C4-2B (cell line): ENCODE data around the gene CA10.

ENCODE experiments used
- ZFX ChIP-seq: fragments of 450-650 bp; IDR thresholded peaks from 2 replicates; pipeline ENCODE4 v1.6.1; 2017
- TF ChIP-seq, protein P1 (sequence below): fragments of 450-650 bp; conservative IDR thresholded peaks from 2 replicates; pipeline ENCODE4 v1.5.1; 2017; ENCODE audit warnings: mild to moderate bottlenecking

DNA sequence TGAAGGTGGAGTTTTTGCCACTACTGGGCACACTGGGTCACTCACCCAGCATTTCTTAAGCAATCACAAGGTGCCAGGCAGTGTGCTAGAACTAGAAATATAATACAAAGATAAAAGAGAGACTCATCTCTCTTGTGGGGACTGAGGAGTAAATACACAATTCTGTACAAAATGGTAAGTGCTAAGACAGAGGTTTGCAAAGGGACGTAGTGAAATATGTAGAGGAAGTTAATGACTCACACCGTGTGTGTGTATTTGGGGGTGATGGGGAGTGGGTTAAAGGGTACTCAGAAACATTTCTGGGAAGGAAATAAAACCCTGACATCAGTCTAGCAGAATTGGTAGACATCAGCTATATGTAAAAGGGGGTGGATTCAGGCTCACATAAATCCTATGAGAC is 389.3 kb downstream of the CA10 start:
- TF ChIP-seq, protein P1, sequence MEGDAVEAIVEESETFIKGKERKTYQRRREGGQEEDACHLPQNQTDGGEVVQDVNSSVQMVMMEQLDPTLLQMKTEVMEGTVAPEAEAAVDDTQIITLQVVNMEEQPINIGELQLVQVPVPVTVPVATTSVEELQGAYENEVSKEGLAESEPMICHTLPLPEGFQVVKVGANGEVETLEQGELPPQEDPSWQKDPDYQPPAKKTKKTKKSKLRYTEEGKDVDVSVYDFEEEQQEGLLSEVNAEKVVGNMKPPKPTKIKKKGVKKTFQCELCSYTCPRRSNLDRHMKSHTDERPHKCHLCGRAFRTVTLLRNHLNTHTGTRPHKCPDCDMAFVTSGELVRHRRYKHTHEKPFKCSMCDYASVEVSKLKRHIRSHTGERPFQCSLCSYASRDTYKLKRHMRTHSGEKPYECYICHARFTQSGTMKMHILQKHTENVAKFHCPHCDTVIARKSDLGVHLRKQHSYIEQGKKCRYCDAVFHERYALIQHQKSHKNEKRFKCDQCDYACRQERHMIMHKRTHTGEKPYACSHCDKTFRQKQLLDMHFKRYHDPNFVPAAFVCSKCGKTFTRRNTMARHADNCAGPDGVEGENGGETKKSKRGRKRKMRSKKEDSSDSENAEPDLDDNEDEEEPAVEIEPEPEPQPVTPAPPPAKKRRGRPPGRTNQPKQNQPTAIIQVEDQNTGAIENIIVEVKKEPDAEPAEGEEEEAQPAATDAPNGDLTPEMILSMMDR: no peak
- TF ChIP-seq ZFX: no peak
